Smooth muscle cell (in vitro differentiated cells): ENCODE results near the gene SLC5A12. TPM values are rescaled to one million over a fixed set of nuclear protein-coding genes. Genes with fewer than 3 reads are reported as not detected.

Source experiments
- DNase-seq: peaks from one replicate; lab custom pipeline; 2025; ENCODE audit not compliant: unreplicated experiment; lab: John Stamatoyannopoulos, UW
- H2AFZ ChIP-seq: fragments of 200-600 bp; sonication (generic); 2 replicates; pipeline ENCODE4 v1.6.0; 2016; ENCODE audit warnings: antibody characterized with exemption, low read depth, mild to moderate bottlenecking
- H3F3A ChIP-seq: fragments of 200-600 bp; sonication (generic); 2 replicates; pipeline ENCODE4 v1.6.0; 2017; ENCODE audit warnings: antibody characterized with exemption, low read depth
- H3K27ac ChIP-seq: fragments of 200-600 bp; sonication (generic); 2 replicates; pipeline ENCODE4 v1.5.1; 2016; ENCODE audit warnings: low read depth, mild to moderate bottlenecking
- H3K27me3 ChIP-seq: fragments of 200-600 bp; sonication (generic); 2 replicates; pipeline ENCODE4 v1.6.1; 2016; ENCODE audit warnings: low read depth, mild to moderate bottlenecking
- H3K36me3 ChIP-seq: fragments of 200-600 bp; sonication (generic); 2 replicates; pipeline ENCODE4 v1.5.1; 2016; ENCODE audit warnings: low read depth
- H3K4me1 ChIP-seq: fragments of 200-600 bp; sonication (generic); 2 replicates; pipeline ENCODE4 v1.5.1; 2016; ENCODE audit warnings: low read depth
- H3K4me2 ChIP-seq: fragments of 200-600 bp; sonication (generic); 2 replicates; pipeline ENCODE4 v1.6.0; 2016; ENCODE audit warnings: mild to moderate bottlenecking
- H3K4me3 ChIP-seq: fragments of 200-600 bp; sonication (generic); 2 replicates; pipeline ENCODE4 v1.5.1; 2016; ENCODE audit warnings: mild to moderate bottlenecking
- H3K79me2 ChIP-seq: fragments of 200-600 bp; sonication (generic); 2 replicates; pipeline ENCODE4 v1.6.0; 2016; ENCODE audit warnings: low read depth, mild to moderate bottlenecking
- H3K9ac ChIP-seq: fragments of 200-600 bp; sonication (generic); 2 replicates; pipeline ENCODE4 v1.6.0; 2016; ENCODE audit warnings: low read depth
- H3K9me3 ChIP-seq: fragments of 200-600 bp; sonication (generic); replicated peaks from 2 replicates; pipeline ENCODE4 v1.5.1; 2016; ENCODE audit warnings: low read depth
- H4K20me1 ChIP-seq: fragments of 200-600 bp; sonication (generic); 2 replicates; pipeline ENCODE4 v1.6.0; 2016; ENCODE audit warnings: low read depth
- CTCF ChIP-seq: fragments of 200-600 bp; sonication (generic); IDR thresholded peaks from 2 replicates; pipeline ENCODE4 v1.5.1; 2017; ENCODE audit warnings: borderline replicate concordance, mild to moderate bottlenecking, antibody characterized with exemption; ENCODE audit not compliant: insufficient read depth, poor library complexity, severe bottlenecking
- WGBS: methylation state at CpG from one replicate; pipeline ENCODE4 v1.1.7; 2016; ENCODE audit warnings: low lambda C conversion rate; 5-methylcytosine and 5-hydroxymethylcytosine counted together
- polyA plus RNA-seq: library from polyadenylated mRNA; unstranded; fragments of >200 nt; fragmentation: Nextera tagmentation; extraction: Ambion mirVana; gene quantifications from 2 replicates; pipeline ENCODE4 v1.2.1, GENCODE V29; 2016
- total RNA-seq: library from RNA; depleted of rRNA; stranded (reverse); fragments of >200 nt; gene quantifications from 2 replicates; pipeline ENCODE4 v1.2.3, GENCODE V29; 2014

SLC5A12 gene
- total and polyA plus RNA-seq, 2 experiments from 2014 or later: 4.6 to 11.7 TPM

GRCh38 chr11:26665036-26665435 lies 56.8 kb downstream of the SLC5A12 start:
- no peak overlapping the region for H3K27ac ChIP-seq
- no peak for DNase-seq
- no peaks in the 10 kb centered on the region for H3K36me3 ChIP-seq
- no peak for TF ChIP-seq CTCF
- H3K4me3 ChIP-seq: no peak overlapping the region
- H3K27me3 ChIP-seq: no peaks in the 10 kb centered on the region
- no peaks in the 10 kb centered on the region for H4K20me1 ChIP-seq
- WGBS: 62% methylated on average over 2 of the region's 2 CpGs
- H3K4me1 ChIP-seq: no peaks in the 10 kb centered on the region
- no peaks in the 10 kb centered on the region for H3K79me2 ChIP-seq
- H3K9me3 ChIP-seq: no peaks in the 10 kb centered on the region
- no peak overlapping the region for H3K9ac ChIP-seq
- no peak overlapping the region for H2AFZ ChIP-seq
- no peak overlapping the region for H3K4me2 ChIP-seq
- H3F3A ChIP-seq: no peaks in the 10 kb centered on the region

- no peaks in the 10 kb centered on the region for H3K36me3 ChIP-seq
- no peak overlapping the region for H3K4me3 ChIP-seq
- H3K27me3 ChIP-seq: no peaks in the 10 kb centered on the region
- no peaks in the 10 kb centered on the region for H3F3A ChIP-seq
- WGBS: 54% methylated on average over 1 of the region's 1 CpG
- no peaks in the 10 kb centered on the region for H3K79me2 ChIP-seq
- no peak overlapping the region for H3K27ac ChIP-seq
- no peaks in the 10 kb centered on the region for H3K9me3 ChIP-seq
- no peak overlapping the region for H3K4me2 ChIP-seq
- no peak for DNase-seq
- no peak overlapping the region for H3K9ac ChIP-seq
- no peak overlapping the region for H2AFZ ChIP-seq
- H4K20me1 ChIP-seq: no peaks in the 10 kb centered on the region
- no peaks in the 10 kb centered on the region for H3K4me1 ChIP-seq
- TF ChIP-seq CTCF: no peak
Measured at GRCh38 chr11:26662916-26663315, 58.9 kb downstream of the SLC5A12 start.

- no peaks in the 10 kb centered on the region for H3K36me3 ChIP-seq
- no peaks in the 10 kb centered on the region for H3K79me2 ChIP-seq
- H3K9ac ChIP-seq: no peak overlapping the region
- peaks cover 7% of the 10 kb centered on the region for H3K27me3 ChIP-seq
- DNase-seq: no peak
- no peaks in the 10 kb centered on the region for H3K9me3 ChIP-seq
- H3K27ac ChIP-seq: no peak overlapping the region
- no peak overlapping the region for H3K4me3 ChIP-seq
- 91% methylated on average over 2 of the region's 2 CpGs for WGBS
- H4K20me1 ChIP-seq: no peaks in the 10 kb centered on the region
- no peak overlapping the region for H3K4me2 ChIP-seq
- no peak for TF ChIP-seq CTCF
- H3K4me1 ChIP-seq: no peaks in the 10 kb centered on the region
- no peak overlapping the region for H2AFZ ChIP-seq
- H3F3A ChIP-seq: no peaks in the 10 kb centered on the region
Measured at GRCh38 chr11:26655287-26655686, 66.6 kb downstream of the SLC5A12 start.

GRCh38 chr11:26651916-26652315 lies 69.9 kb downstream of the SLC5A12 start:
- no peak overlapping the region for H3K4me2 ChIP-seq
- H3K27ac ChIP-seq: no peak overlapping the region
- H3K27me3 ChIP-seq: peaks cover 10% of the 10 kb centered on the region
- no peaks in the 10 kb centered on the region for H4K20me1 ChIP-seq
- no peaks in the 10 kb centered on the region for H3K9me3 ChIP-seq
- 88% methylated on average over 6 of the region's 6 CpGs for WGBS
- no peaks in the 10 kb centered on the region for H3K79me2 ChIP-seq
- H2AFZ ChIP-seq: no peak overlapping the region
- no peak for DNase-seq
- no peak overlapping the region for H3K4me3 ChIP-seq
- H3K36me3 ChIP-seq: no peaks in the 10 kb centered on the region
- no peak overlapping the region for H3K9ac ChIP-seq
- no peaks in the 10 kb centered on the region for H3F3A ChIP-seq
- H3K4me1 ChIP-seq: no peaks in the 10 kb centered on the region
- no peak for TF ChIP-seq CTCF
